ENCODE measurements around the gene KCNIP2.

DNA sequence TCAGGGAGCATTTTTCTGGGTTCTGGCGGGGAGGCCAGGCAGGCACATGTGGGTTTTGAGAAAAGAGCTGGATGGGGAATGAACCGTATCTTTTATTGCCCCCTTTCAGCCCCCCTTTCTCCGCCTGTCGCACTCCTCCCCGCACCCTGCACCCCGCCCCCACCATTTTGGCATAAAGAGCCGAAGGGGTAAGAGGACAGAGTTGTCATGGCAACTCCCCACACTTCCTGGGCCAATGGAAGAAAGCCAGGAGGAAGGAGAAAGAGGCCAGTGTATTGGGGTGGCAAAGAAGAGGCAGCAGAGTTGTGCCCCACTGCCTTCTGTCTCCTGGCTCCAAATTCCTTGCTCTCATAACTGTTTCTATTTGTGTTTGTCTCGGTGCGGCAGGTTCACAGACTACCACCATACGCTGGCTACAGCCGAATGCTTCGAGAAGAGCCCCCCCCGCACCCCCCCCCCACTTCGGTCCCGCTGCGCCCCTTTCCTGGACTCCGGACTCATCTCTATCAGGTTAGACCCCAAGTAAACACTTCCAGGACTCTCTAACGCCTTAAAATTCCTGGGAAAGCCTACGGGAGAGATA is 3.4 kb downstream of the KCNIP2 start:
- TF ChIP-seq, protein P1, sequence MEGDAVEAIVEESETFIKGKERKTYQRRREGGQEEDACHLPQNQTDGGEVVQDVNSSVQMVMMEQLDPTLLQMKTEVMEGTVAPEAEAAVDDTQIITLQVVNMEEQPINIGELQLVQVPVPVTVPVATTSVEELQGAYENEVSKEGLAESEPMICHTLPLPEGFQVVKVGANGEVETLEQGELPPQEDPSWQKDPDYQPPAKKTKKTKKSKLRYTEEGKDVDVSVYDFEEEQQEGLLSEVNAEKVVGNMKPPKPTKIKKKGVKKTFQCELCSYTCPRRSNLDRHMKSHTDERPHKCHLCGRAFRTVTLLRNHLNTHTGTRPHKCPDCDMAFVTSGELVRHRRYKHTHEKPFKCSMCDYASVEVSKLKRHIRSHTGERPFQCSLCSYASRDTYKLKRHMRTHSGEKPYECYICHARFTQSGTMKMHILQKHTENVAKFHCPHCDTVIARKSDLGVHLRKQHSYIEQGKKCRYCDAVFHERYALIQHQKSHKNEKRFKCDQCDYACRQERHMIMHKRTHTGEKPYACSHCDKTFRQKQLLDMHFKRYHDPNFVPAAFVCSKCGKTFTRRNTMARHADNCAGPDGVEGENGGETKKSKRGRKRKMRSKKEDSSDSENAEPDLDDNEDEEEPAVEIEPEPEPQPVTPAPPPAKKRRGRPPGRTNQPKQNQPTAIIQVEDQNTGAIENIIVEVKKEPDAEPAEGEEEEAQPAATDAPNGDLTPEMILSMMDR (IDR thresholded peaks at IDR 0.05) = no peak
- no peak for TF ChIP-seq EP300 (IDR thresholded peaks at IDR 0.05)
- no peak for TF ChIP-seq POLR2AphosphoS5 (IDR thresholded peaks at IDR 0.05)

Measured in esophagus muscularis mucosa (tissue), 4 donors.